Progenitor cell of endocrine pancreas (in vitro differentiated cells): ENCODE data around the gene SLC16A11. TPM values are rescaled to one million over a fixed set of nuclear protein-coding genes. Genes with fewer than 3 reads are reported as not detected.

ENCODE experiments used
- DNase-seq: peaks from one replicate; pipeline ENCODE4 v3.0.0; 2021; ENCODE audit warnings: low spot score; ENCODE audit not compliant: unreplicated experiment
- H3K27ac Mint-ChIP-seq: 2 replicates; pipeline ENCODE4 v1.8.0; 2021; ENCODE audit warnings: mild to moderate bottlenecking, moderate library complexity, mixed read lengths
- H3K27me3 Mint-ChIP-seq: 2 replicates; pipeline ENCODE4 v1.8.0; 2021; ENCODE audit warnings: mixed read lengths
- H3K36me3 Mint-ChIP-seq: 2 replicates; pipeline ENCODE4 v1.8.0; 2022; ENCODE audit warnings: mixed read lengths; ENCODE audit not compliant: insufficient read depth
- H3K4me1 Mint-ChIP-seq: 2 replicates; pipeline ENCODE4 v1.8.0; 2021; ENCODE audit warnings: low read depth, mixed read lengths
- H3K4me3 Mint-ChIP-seq: 2 replicates; pipeline ENCODE4 v1.8.0; 2021; ENCODE audit warnings: low read depth, mild to moderate bottlenecking, moderate library complexity, mixed read lengths
- H3K9me3 Mint-ChIP-seq: 2 replicates; pipeline ENCODE4 v1.8.0; 2021; ENCODE audit warnings: low read depth, mixed read lengths
- CTCF ChIP-seq: fragments of 200-600 bp; sonication (generic); IDR thresholded peaks from one replicate; pipeline ENCODE4 v1.5.0; 2021; ENCODE audit warnings: antibody characterized with exemption, mild to moderate bottlenecking; ENCODE audit not compliant: unreplicated experiment
- total RNA-seq: library from RNA; stranded (reverse); gene quantifications from 2 replicates; pipeline ENCODE4 v1.2.1, GENCODE V29; 2021

The SLC16A11 gene
- total RNA-seq, 1 donor from 2014 or later, result 1.4 TPM

GRCh38 chr17:7077911-7078546 is 34.1 kb upstream of the SLC16A11 start:
- Mint-ChIP-seq H3K36me3 (no peaks in the 10 kb centered on the region), H3K27ac (no peak overlapping the region), H3K27me3 (peaks cover 8% of the 10 kb centered on the region), H3K4me3 (no peak overlapping the region), H3K4me1 (no peaks in the 10 kb centered on the region), H3K9me3 (no peaks in the 10 kb centered on the region)
- DNase-seq, result no peak
- TF ChIP-seq CTCF, result no peak

GRCh38 chr17:7074931-7075330 is 31.0 kb upstream of the SLC16A11 start:
- Mint-ChIP-seq H3K4me3 (no peak overlapping the region), H3K27ac (no peak overlapping the region), H3K4me1 (no peaks in the 10 kb centered on the region), H3K27me3 (peaks cover 9% of the 10 kb centered on the region), H3K9me3 (no peaks in the 10 kb centered on the region), H3K36me3 (no peaks in the 10 kb centered on the region)
- DNase-seq, result no peak
- TF ChIP-seq CTCF, result no peak

- Mint-ChIP-seq H3K9me3 (peaks cover 10% of the 10 kb centered on the region), H3K4me3 (no peak overlapping the region), H3K27ac (no peak overlapping the region), H3K36me3 (peaks cover 2% of the 10 kb centered on the region), H3K27me3 (peaks cover 12% of the 10 kb centered on the region), H3K4me1 (no peaks in the 10 kb centered on the region)
- no peak for TF ChIP-seq CTCF
- no peak for DNase-seq
Observed at GRCh38 chr17:7072406-7072805, 28.5 kb upstream of the SLC16A11 start.

DNA sequence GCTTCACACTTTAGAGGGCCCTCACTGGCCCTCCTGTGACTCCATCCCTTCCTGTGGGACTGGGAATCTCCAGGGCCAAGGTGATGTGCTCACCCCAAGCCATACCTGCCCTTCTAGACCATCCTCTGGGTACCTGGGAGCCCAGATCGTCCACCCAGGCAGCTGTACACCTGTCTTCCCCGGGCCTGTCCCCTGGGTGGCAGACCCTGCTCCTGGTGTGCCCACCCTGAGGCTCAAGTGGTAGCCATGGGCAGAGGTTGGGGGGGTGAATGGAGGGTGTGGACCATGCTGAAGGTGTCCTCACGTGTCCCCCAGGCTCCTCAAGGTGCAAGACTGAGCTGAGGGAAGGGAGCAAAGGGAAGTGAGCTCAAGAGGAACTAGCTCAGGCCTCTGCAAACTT is 26.8 kb upstream of the SLC16A11 start:
- H3K27ac Mint-ChIP-seq, result no peak overlapping the region
- peaks cover 13% of the 10 kb centered on the region for H3K9me3 Mint-ChIP-seq
- H3K4me3 Mint-ChIP-seq, result no peak overlapping the region
- TF ChIP-seq CTCF, result no peak
- no peaks in the 10 kb centered on the region for H3K4me1 Mint-ChIP-seq
- H3K36me3 Mint-ChIP-seq, result peaks cover 2% of the 10 kb centered on the region
- no peak for DNase-seq
- peaks cover 12% of the 10 kb centered on the region for H3K27me3 Mint-ChIP-seq

DNA sequence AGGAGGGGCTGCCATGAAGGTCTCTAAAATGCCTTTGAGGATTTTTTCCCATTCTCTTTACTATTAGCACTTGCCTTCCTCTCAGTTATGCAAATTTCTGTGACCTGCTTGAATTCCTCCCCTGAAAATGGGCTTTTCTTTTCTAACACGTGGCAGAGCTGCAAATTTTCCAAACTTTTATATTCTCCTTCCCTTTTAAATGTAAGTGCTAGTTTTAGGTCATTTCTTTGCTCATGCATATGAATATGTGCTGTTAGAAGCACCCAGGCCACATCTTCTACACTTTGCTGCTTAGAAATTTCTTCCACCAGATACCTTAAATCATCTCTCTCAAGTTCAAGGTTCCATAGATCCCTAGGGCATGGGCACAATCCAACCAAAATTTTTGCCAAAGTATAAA is 24.4 kb upstream of the SLC16A11 start:
- no peaks in the 10 kb centered on the region for H3K4me1 Mint-ChIP-seq
- H3K9me3 Mint-ChIP-seq, result peaks cover 13% of the 10 kb centered on the region
- H3K36me3 Mint-ChIP-seq, result peaks cover 2% of the 10 kb centered on the region
- no peak overlapping the region for H3K4me3 Mint-ChIP-seq
- H3K27ac Mint-ChIP-seq, result no peak overlapping the region
- DNase-seq, result no peak
- H3K27me3 Mint-ChIP-seq, result peaks cover 22% of the 10 kb centered on the region
- no peak for TF ChIP-seq CTCF
